CD4-positive, alpha-beta memory T cell (primary cell): ENCODE results near the gene BIRC7. TPM values are rescaled to one million over a fixed set of nuclear protein-coding genes. Genes with fewer than 3 reads are reported as not detected.

ENCODE experiments used
- CTCF ChIA-PET: fragments of 350-600 bp; sonication (Branson Sonifier 250); formaldehyde crosslinking; loops from one replicate; lab custom pipeline; 2021; ENCODE audit warnings: inconsistent platforms; ENCODE audit not compliant: partially characterized antibody; lab: Charles Lee
- POLR2A ChIA-PET: fragments of 350-600 bp; sonication (Branson Sonifier 250); formaldehyde crosslinking; loops from one replicate; lab custom pipeline; 2021; ENCODE audit not compliant: partially characterized antibody; lab: Charles Lee
- DNase-seq, 5 donors: peaks; one replicate each; pipeline versions ENCODE4 v3.0.0 to v3.0.0-alpha.2; 2020 to 2022; ENCODE audit warnings: mixed read lengths in 1 of 5
- H3K27ac ChIP-seq: one replicate; pipeline ENCODE4 v1.7.0; 2013; ENCODE audit warnings: low read depth, low read length
- H3K27me3 ChIP-seq: 2 replicates; pipeline ENCODE4 v1.7.0; 2013; ENCODE audit warnings: mild to moderate bottlenecking, low read length, moderate library complexity; ENCODE audit not compliant: insufficient read depth
- H3K36me3 ChIP-seq: 2 replicates; pipeline ENCODE4 v1.7.0; 2013; ENCODE audit warnings: mild to moderate bottlenecking, low read length, moderate library complexity; ENCODE audit not compliant: insufficient read depth
- H3K4me1 ChIP-seq: 2 replicates; pipeline ENCODE4 v1.7.0; 2013; ENCODE audit warnings: mild to moderate bottlenecking, low read length, moderate library complexity; ENCODE audit not compliant: insufficient read depth
- H3K4me3 ChIP-seq, 2 donors: one replicate each; pipeline ENCODE4 v1.7.0; 2013; ENCODE audit warnings: low read length in 2 of 2, mild to moderate bottlenecking in 1 of 2
- H3K9me3 ChIP-seq, 2 donors: one replicate each; pipeline ENCODE4 v1.7.0; 2013; ENCODE audit warnings: low read length in 2 of 2, control low read depth in 1 of 2; ENCODE audit not compliant: control insufficient read depth in 1 of 2
- H3K27ac Mint-ChIP-seq, 7 donors: one replicate each; pipeline ENCODE4 v1.8.0; 2020 to 2021; ENCODE audit warnings: mixed read lengths in 7 of 7, mild to moderate bottlenecking in 6 of 7, inconsistent platforms in 3 of 7, moderate library complexity in 3 of 7
- H3K27me3 Mint-ChIP-seq, 2 donors: one replicate each; pipeline ENCODE4 v1.8.0; 2020 to 2021; ENCODE audit warnings: mixed read lengths in 2 of 2
- H3K36me3 Mint-ChIP-seq, 2 donors: one replicate each; pipeline ENCODE4 v1.8.0; 2020 to 2021; ENCODE audit warnings: mixed read lengths in 2 of 2, inconsistent platforms in 1 of 2, mild to moderate bottlenecking in 1 of 2
- H3K4me1 Mint-ChIP-seq, 4 donors: one replicate each; pipeline ENCODE4 v1.8.0; 2020 to 2021; ENCODE audit warnings: mixed read lengths in 4 of 4, mild to moderate bottlenecking in 1 of 4
- H3K4me3 Mint-ChIP-seq, 8 donors: one replicate each; pipeline ENCODE4 v1.8.0; 2020 to 2021; ENCODE audit warnings: mixed read lengths in 8 of 8, mild to moderate bottlenecking in 7 of 8, moderate library complexity in 6 of 8, inconsistent platforms in 3 of 8
- H3K9me3 Mint-ChIP-seq, 8 donors: one replicate each; pipeline ENCODE4 v1.8.0; 2020 to 2021; ENCODE audit warnings: mixed read lengths in 8 of 8, mild to moderate bottlenecking in 5 of 8, inconsistent platforms in 3 of 8, moderate library complexity in 1 of 8
- intact Hi-C: fragments of 100-400 bp; cut with micrococcal nuclease; formaldehyde crosslinking; loops from one replicate; pipeline ENCODE4 v1.15.1; 2023
- polyA plus RNA-seq, 2 donors: library from polyadenylated mRNA; unstranded; fragments of 300-500 nt; fragmentation: Illumina TruSeq; gene quantifications; one replicate each; pipeline ENCODE4 v1.2.3, GENCODE V29; 2021
- total RNA-seq, 2 experiments: library from RNA; stranded (reverse); gene quantifications; one replicate each; pipeline ENCODE4 v1.2.3, GENCODE V29; 2021

The BIRC7 gene
- total and polyA plus RNA-seq, 4 experiments from 2014 or later, result not detected

GRCh38 chr20:63255931-63256704, 20.4 kb downstream of the BIRC7 start:
- H3K4me3 ChIP-seq, result no peak overlapping the region
- H3K4me1 ChIP-seq, result peaks cover 8% of the 10 kb centered on the region
- no peak overlapping the region for H3K27ac ChIP-seq
- H3K9me3 ChIP-seq, result no peaks in the 10 kb centered on the region
- intact Hi-C loops, result no loop called here
- peaks cover 7 to 13% (median 9%) of the 10 kb centered on the region in 4 donors for H3K4me1 Mint-ChIP-seq
- POLR2A ChIA-PET, result no interaction called here
- H3K36me3 ChIP-seq, result no peaks in the 10 kb centered on the region
- H3K27me3 Mint-ChIP-seq, result peaks cover 31 to 38% of the 10 kb centered on the region in 2 donors
- no peak overlapping the region for H3K27ac Mint-ChIP-seq
- no peaks in the 10 kb centered on the region for H3K36me3 Mint-ChIP-seq
- no peak overlapping the region for H3K4me3 Mint-ChIP-seq
- CTCF ChIA-PET, result interaction anchor here (0.8 kb wide), 1 partner anchor 467 kb away, joined by 3 read pairs; no protein-coding TSS in a partner anchor
- peaks cover 0 to 4% (median 0%) of the 10 kb centered on the region in 8 donors for H3K9me3 Mint-ChIP-seq
- peaks cover 19% of the 10 kb centered on the region for H3K27me3 ChIP-seq
- DNase-seq, result no peak

GRCh38 chr20:63256954-63257353, 21.2 kb downstream of the BIRC7 start:
- CTCF ChIA-PET, result no interaction called here
- peaks cover 0 to 4% (median 0%) of the 10 kb centered on the region in 8 donors for H3K9me3 Mint-ChIP-seq
- H3K4me1 Mint-ChIP-seq, result peaks cover 7 to 13% (median 9%) of the 10 kb centered on the region in 4 donors
- Histone ChIP-seq H3K27me3 (peaks cover 19% of the 10 kb centered on the region), H3K4me1 (peaks cover 8% of the 10 kb centered on the region), H3K9me3 (no peaks in the 10 kb centered on the region), H3K36me3 (no peaks in the 10 kb centered on the region), H3K4me3 (no peak overlapping the region), H3K27ac (no peak overlapping the region)
- H3K4me3 Mint-ChIP-seq, result peak overlapping the region in 1 of 8 donors; percentile 50
- H3K27ac Mint-ChIP-seq, result no peak overlapping the region
- POLR2A ChIA-PET, result no interaction called here
- peaks cover 33 to 34% of the 10 kb centered on the region in 2 donors for H3K27me3 Mint-ChIP-seq
- intact Hi-C loops, result no loop called here
- H3K36me3 Mint-ChIP-seq, result no peaks in the 10 kb centered on the region
- DNase-seq, result no peak

DNA sequence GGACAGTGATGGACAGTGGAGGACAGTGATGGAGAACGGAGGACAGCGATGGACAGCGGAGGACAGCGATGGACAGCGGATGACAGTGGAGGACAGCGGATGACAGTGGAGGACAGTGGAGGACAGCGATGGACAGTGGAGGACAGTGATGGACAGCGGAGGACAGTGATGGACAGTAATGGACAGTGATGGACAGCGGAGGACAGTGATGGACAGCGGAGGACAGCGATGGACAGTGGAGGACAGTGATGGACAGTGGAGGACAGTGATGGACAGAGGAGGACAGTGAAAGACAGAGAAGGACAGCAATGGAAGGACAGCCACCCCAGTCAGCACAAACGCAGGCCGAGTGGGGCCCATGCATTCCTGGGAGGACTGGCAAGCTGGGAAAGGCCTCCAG, 21.9 kb downstream of the BIRC7 start:
- H3K4me1 ChIP-seq, result peaks cover 8% of the 10 kb centered on the region
- Mint-ChIP-seq H3K4me3 (no peak overlapping the region), H3K27ac (no peak overlapping the region), H3K9me3 (peaks cover 0 to 3% (median 0%) of the 10 kb centered on the region in 8 donors), H3K36me3 (no peaks in the 10 kb centered on the region), H3K27me3 (peaks cover 28 to 30% of the 10 kb centered on the region in 2 donors), H3K4me1 (peaks cover 6 to 12% (median 12%) of the 10 kb centered on the region in 4 donors)
- peaks cover 16% of the 10 kb centered on the region for H3K27me3 ChIP-seq
- ChIA-PET POLR2A (no interaction called here), CTCF (interaction anchor here (2.1 kb wide), 1 partner anchor 34 kb away, joined by 6 read pairs; no protein-coding TSS in a partner anchor)
- no peaks in the 10 kb centered on the region for H3K9me3 ChIP-seq
- no peak overlapping the region for H3K27ac ChIP-seq
- intact Hi-C loops, result no loop called here
- H3K4me3 ChIP-seq, result no peak overlapping the region
- H3K36me3 ChIP-seq, result no peaks in the 10 kb centered on the region
- no peak for DNase-seq

DNA sequence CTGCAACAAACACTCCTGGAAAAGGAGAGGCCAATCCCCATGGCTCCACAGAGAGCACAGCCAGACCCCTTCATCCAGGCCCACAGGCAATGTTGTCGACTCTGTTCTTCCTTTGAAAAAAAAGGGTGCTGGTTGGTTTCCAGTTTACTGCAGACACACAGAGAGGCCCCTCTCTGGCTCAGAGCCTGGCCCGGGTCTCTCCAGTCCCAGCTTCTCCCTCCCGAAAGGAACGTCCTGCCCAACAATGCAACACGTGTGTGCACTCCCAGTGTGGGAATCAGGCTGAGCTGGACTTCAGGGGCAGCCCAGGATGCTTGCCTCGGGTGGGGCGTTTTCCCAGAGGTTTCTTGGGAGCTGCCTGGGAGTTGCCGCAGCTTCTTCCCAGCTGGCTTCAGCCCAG, 23.1 kb downstream of the BIRC7 start:
- CTCF ChIA-PET, result interaction anchor here (2.1 kb wide), 1 partner anchor 35 kb away, joined by 6 read pairs; no protein-coding TSS in a partner anchor
- no peak overlapping the region for H3K4me3 ChIP-seq
- H3K9me3 ChIP-seq, result no peaks in the 10 kb centered on the region
- no peak overlapping the region for H3K27ac ChIP-seq
- H3K36me3 ChIP-seq, result no peaks in the 10 kb centered on the region
- Mint-ChIP-seq H3K4me3 (no peak overlapping the region), H3K27ac (no peak overlapping the region), H3K27me3 (peaks cover 23 to 28% of the 10 kb centered on the region in 2 donors), H3K4me1 (peaks cover 3 to 7% (median 6%) of the 10 kb centered on the region in 4 donors), H3K36me3 (no peaks in the 10 kb centered on the region), H3K9me3 (no peaks in the 10 kb centered on the region)
- intact Hi-C loops, result no loop called here
- no peaks in the 10 kb centered on the region for H3K4me1 ChIP-seq
- DNase-seq, result no peak
- peaks cover 8% of the 10 kb centered on the region for H3K27me3 ChIP-seq
- POLR2A ChIA-PET, result no interaction called here

- intact Hi-C loops, result no loop called here
- no peak overlapping the region for H3K4me3 Mint-ChIP-seq
- no peaks in the 10 kb centered on the region for H3K36me3 ChIP-seq
- H3K36me3 Mint-ChIP-seq, result no peaks in the 10 kb centered on the region
- peaks cover 27 to 31% of the 10 kb centered on the region in 2 donors for H3K27me3 Mint-ChIP-seq
- CTCF ChIA-PET, result interaction anchor here (1.1 to 2.1 kb wide), 2 partner anchors 36 kb away, joined by 3 to 6 read pairs; no protein-coding TSS in a partner anchor
- H3K4me1 Mint-ChIP-seq, result peaks cover 3 to 7% (median 6%) of the 10 kb centered on the region in 4 donors
- no peaks in the 10 kb centered on the region for H3K4me1 ChIP-seq
- peak overlapping the region in 1 of 7 donors; percentile 50 for H3K27ac Mint-ChIP-seq
- H3K9me3 Mint-ChIP-seq, result peaks cover 0 to 2% (median 0%) of the 10 kb centered on the region in 8 donors
- no peaks in the 10 kb centered on the region for H3K9me3 ChIP-seq
- no peak for DNase-seq
- no peak overlapping the region for H3K4me3 ChIP-seq
- peaks cover 8% of the 10 kb centered on the region for H3K27me3 ChIP-seq
- POLR2A ChIA-PET, result no interaction called here
- no peak overlapping the region for H3K27ac ChIP-seq
Observed at GRCh38 chr20:63259734-63260460, 24.2 kb downstream of the BIRC7 start.

DNA sequence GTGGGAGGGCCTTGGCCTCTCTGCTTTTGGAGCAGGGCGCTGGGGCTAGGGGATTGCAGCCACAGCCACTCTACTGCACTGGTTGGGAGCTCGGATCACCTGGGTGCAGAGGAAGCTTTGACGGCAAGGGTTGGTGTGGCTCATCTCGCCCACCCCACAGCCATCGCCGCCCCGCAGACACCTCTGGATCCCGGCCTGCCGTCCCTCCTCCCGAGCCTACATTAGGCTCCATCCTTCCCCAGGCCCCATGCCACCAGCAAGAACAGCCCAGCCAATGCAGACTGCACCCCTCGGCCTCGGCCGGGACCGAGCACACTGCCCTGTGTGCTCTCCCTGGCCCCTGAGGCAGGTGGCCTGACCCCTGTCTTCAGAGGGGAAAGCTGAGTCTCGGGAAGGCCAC, 24.8 kb downstream of the BIRC7 start:
- Mint-ChIP-seq H3K4me1 (peaks cover 2 to 6% (median 5%) of the 10 kb centered on the region in 4 donors), H3K36me3 (no peaks in the 10 kb centered on the region), H3K4me3 (no peak overlapping the region), H3K27ac (no peak overlapping the region), H3K9me3 (peaks cover 0 to 2% (median 0%) of the 10 kb centered on the region in 8 donors), H3K27me3 (peaks cover 25 to 28% of the 10 kb centered on the region in 2 donors)
- no peak for DNase-seq
- no peaks in the 10 kb centered on the region for H3K4me1 ChIP-seq
- no peak overlapping the region for H3K4me3 ChIP-seq
- intact Hi-C loops, result no loop called here
- ChIA-PET POLR2A (no interaction called here), CTCF (interaction anchor here (1.1 kb wide), 1 partner anchor 37 kb away, joined by 3 read pairs; no protein-coding TSS in a partner anchor)
- no peaks in the 10 kb centered on the region for H3K36me3 ChIP-seq
- no peak overlapping the region for H3K27ac ChIP-seq
- H3K27me3 ChIP-seq, result peaks cover 4% of the 10 kb centered on the region
- H3K9me3 ChIP-seq, result no peaks in the 10 kb centered on the region
